ENCODE results near the gene KRT86. TPM values are rescaled to one million over a fixed set of nuclear protein-coding genes. Genes with fewer than 3 reads are reported as not detected.
"Not testable (repeated sequence)": the region's sequence is repeated elsewhere in the genome, so short reads cannot be mapped to it uniquely, and the experiment has no call there.

KRT86 gene
- total RNA-seq, 2 donors from 2014 or later: not detected

GRCh38 chr12:52255926-52256583 lies 18.4 kb upstream of the KRT86 start:
- Histone ChIP-seq H3K4me3 (ENCODE audit: low read length) (no peak overlapping the region), H3K36me3 (ENCODE audit: control insufficient read depth, insufficient read depth, low read length) (no peaks in the 10 kb centered on the region), H3K4me1 (ENCODE audit: control insufficient read depth, insufficient read depth, low read length) (no peaks in the 10 kb centered on the region), H3K9me3 (ENCODE audit: control insufficient read depth, low read length) (peaks cover 20% of the 10 kb centered on the region), H3K9ac (ENCODE audit: extremely low read depth, low read length, poor library complexity, severe bottlenecking) (no peak overlapping the region), H3K27me3 (ENCODE audit: control insufficient read depth, insufficient read depth, low read length, poor library complexity, severe bottlenecking) (peaks cover 86% of the 10 kb centered on the region), H3K27ac (ENCODE audit: low read depth, low read length) (no peak overlapping the region)
- DNase-seq: no peak
- TF ChIP-seq CTCF (conservative IDR thresholded peaks at IDR 0.05): no peak
- no peak overlapping the region for H3K27ac Mint-ChIP-seq
- H3K4me1 Mint-ChIP-seq: no peaks in the 10 kb centered on the region
- no peaks in the 10 kb centered on the region for H3K36me3 Mint-ChIP-seq (ENCODE audit: low read depth)
- H3K27me3 Mint-ChIP-seq (ENCODE audit: insufficient read depth): peaks cover 84% of the 10 kb centered on the region
- 81 to 87% methylated on average over 2 to 9 of the region's 9 CpGs for WGBS, 2 experiments (ENCODE audit: insufficient coverage in 1 of 2, insufficient read length in 1 of 2)
- H3K9me3 Mint-ChIP-seq: peaks cover 19% of the 10 kb centered on the region
- no peak overlapping the region for H3K4me3 Mint-ChIP-seq

GRCh38 chr12:52256584-52256935 lies 17.9 kb upstream of the KRT86 start:
- H3K4me1 ChIP-seq (ENCODE audit: control insufficient read depth, insufficient read depth, low read length): no peaks in the 10 kb centered on the region
- WGBS, 2 experiments (ENCODE audit: insufficient coverage in 1 of 2, insufficient read length in 1 of 2): 88 to 100% methylated on average over 2 of the region's 2 CpGs
- Mint-ChIP-seq H3K27ac (no peak overlapping the region), H3K36me3 (ENCODE audit: low read depth) (no peaks in the 10 kb centered on the region), H3K4me1 (no peaks in the 10 kb centered on the region), H3K4me3 (no peak overlapping the region), H3K27me3 (ENCODE audit: insufficient read depth) (peaks cover 84% of the 10 kb centered on the region), H3K9me3 (peaks cover 24% of the 10 kb centered on the region)
- no peak overlapping the region for H3K27ac ChIP-seq (ENCODE audit: low read depth, low read length)
- DNase-seq: no peak
- TF ChIP-seq CTCF (conservative IDR thresholded peaks at IDR 0.05): no peak
- peaks cover 26% of the 10 kb centered on the region for H3K9me3 ChIP-seq (ENCODE audit: control insufficient read depth, low read length)
- H3K4me3 ChIP-seq (ENCODE audit: low read length): no peak overlapping the region
- H3K9ac ChIP-seq (ENCODE audit: extremely low read depth, low read length, poor library complexity, severe bottlenecking): no peak overlapping the region
- H3K36me3 ChIP-seq (ENCODE audit: control insufficient read depth, insufficient read depth, low read length): no peaks in the 10 kb centered on the region
- peaks cover 86% of the 10 kb centered on the region for H3K27me3 ChIP-seq (ENCODE audit: control insufficient read depth, insufficient read depth, low read length, poor library complexity, severe bottlenecking)

- no peak overlapping the region for H3K4me3 Mint-ChIP-seq
- H3K27me3 ChIP-seq (ENCODE audit: control insufficient read depth, insufficient read depth, low read length, poor library complexity, severe bottlenecking): peaks cover 82% of the 10 kb centered on the region
These were observed 17.3 kb upstream of the KRT86 start for GRCh38 chr12:52257074-52257551.

GRCh38 chr12:52257922-52258321 lies 16.5 kb upstream of the KRT86 start:
- Histone ChIP-seq H3K27me3 (ENCODE audit: control insufficient read depth, insufficient read depth, low read length, poor library complexity, severe bottlenecking) (peaks cover 79% of the 10 kb centered on the region), H3K9me3 (ENCODE audit: control insufficient read depth, low read length) (peaks cover 39% of the 10 kb centered on the region)
- H3K4me1 ChIP-seq (ENCODE audit: control insufficient read depth, insufficient read depth, low read length); H3K4me3 ChIP-seq (ENCODE audit: low read length); H3K9ac ChIP-seq (ENCODE audit: extremely low read depth, low read length, poor library complexity, severe bottlenecking); DNase-seq; H3K4me1 Mint-ChIP-seq; H3K36me3 Mint-ChIP-seq (ENCODE audit: low read depth); H3K36me3 ChIP-seq (ENCODE audit: control insufficient read depth, insufficient read depth, low read length); H3K4me3 Mint-ChIP-seq; H3K27ac ChIP-seq (ENCODE audit: low read depth, low read length); H3K27ac Mint-ChIP-seq: not testable (repeated sequence)
- WGBS, 2 experiments (ENCODE audit: insufficient coverage in 1 of 2, insufficient read length in 1 of 2): 61 to 90% methylated on average over 3 to 13 of the region's 13 CpGs
- Mint-ChIP-seq H3K9me3 (peaks cover 36% of the 10 kb centered on the region), H3K27me3 (ENCODE audit: insufficient read depth) (peaks cover 78% of the 10 kb centered on the region)

More at GRCh38 chr12:52257074-52257551, 17.3 kb upstream of the KRT86 start:
- peaks cover 82% of the 10 kb centered on the region for H3K27me3 Mint-ChIP-seq (ENCODE audit: insufficient read depth)
- H3K27ac Mint-ChIP-seq: no peak overlapping the region
- no peaks in the 10 kb centered on the region for H3K36me3 Mint-ChIP-seq (ENCODE audit: low read depth)
- Histone ChIP-seq H3K9me3 (ENCODE audit: control insufficient read depth, low read length) (peaks cover 31% of the 10 kb centered on the region), H3K27ac (ENCODE audit: low read depth, low read length) (no peak overlapping the region), H3K4me1 (ENCODE audit: control insufficient read depth, insufficient read depth, low read length) (no peaks in the 10 kb centered on the region), H3K36me3 (ENCODE audit: control insufficient read depth, insufficient read depth, low read length) (no peaks in the 10 kb centered on the region), H3K4me3 (ENCODE audit: low read length) (no peak overlapping the region), H3K9ac (ENCODE audit: extremely low read depth, low read length, poor library complexity, severe bottlenecking) (no peak overlapping the region)
- no peaks in the 10 kb centered on the region for H3K4me1 Mint-ChIP-seq
- H3K9me3 Mint-ChIP-seq: peaks cover 29% of the 10 kb centered on the region
- no peak for TF ChIP-seq CTCF (conservative IDR thresholded peaks at IDR 0.05)
- DNase-seq: no peak
- WGBS, 2 experiments (ENCODE audit: insufficient coverage in 1 of 2, insufficient read length in 1 of 2): 91 to 100% methylated on average over 4 of the region's 4 CpGs

Measured in endodermal cell (in vitro differentiated cells).